Esophagus mucosa (tissue), 1 donor: ENCODE results near the gene CIBAR2. TPM values are rescaled to one million over a fixed set of nuclear protein-coding genes. Genes with fewer than 3 reads are reported as not detected.
A peak's percentile ranks its signal among the peaks of the same experiment; 100 is the strongest.

Source experiments
- ATAC-seq: fragments of 200-7000 bp; cut with Tn5 transposase; one replicate; pipeline ENCODE4 v1.9.1; 2020
- total RNA-seq: library from RNA; stranded (reverse); gene quantifications from one replicate; pipeline ENCODE4 v1.2.4, GENCODE V29; 2023
- donor health status: DM: yes; HTN: yes; CAD: no.

The CIBAR2 gene
- total RNA-seq, 1 donor from 2014 or later, result not detected

DNA sequence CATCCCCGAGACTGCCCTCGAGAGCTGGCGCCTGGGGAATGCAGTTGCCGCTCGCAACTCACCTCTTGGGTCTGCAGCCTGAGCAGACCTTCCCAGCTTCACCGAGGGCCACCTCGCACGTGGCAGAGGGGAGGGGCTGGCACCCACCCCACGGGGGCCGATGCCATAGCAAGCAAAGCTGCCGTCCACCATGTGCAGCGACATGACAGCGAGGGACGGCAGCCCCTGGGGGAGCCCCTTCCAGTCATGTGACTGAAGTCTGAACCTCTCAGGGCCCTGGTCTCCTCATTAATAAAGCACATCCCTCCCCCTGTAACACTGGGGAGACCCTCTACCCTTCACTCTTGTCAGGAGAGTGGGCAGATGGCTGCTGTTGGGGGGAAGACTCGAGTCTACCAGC lies 30.5 kb downstream of the CIBAR2 start:
- no peak for ATAC-seq

DNA sequence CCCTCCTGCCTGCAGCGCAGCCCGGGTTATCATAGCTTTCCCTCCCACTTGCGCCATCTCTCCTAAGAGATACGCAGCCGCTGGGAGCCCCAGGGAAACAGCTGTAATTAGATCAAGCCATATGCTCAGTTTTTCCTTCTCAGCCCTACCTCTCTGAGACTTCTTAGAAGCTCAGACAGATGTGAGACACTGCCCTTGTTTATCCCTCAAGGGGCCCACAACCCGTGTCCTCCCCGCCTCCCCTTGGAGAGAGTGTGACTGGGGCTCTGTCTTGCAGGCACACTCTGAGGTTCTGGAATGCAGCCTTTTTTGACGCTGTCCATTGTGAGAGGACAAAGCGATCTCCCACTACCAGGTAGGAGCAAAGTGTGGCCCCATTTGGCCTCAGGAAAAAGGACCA lies 31.2 kb downstream of the CIBAR2 start:
- no peak for ATAC-seq

DNA sequence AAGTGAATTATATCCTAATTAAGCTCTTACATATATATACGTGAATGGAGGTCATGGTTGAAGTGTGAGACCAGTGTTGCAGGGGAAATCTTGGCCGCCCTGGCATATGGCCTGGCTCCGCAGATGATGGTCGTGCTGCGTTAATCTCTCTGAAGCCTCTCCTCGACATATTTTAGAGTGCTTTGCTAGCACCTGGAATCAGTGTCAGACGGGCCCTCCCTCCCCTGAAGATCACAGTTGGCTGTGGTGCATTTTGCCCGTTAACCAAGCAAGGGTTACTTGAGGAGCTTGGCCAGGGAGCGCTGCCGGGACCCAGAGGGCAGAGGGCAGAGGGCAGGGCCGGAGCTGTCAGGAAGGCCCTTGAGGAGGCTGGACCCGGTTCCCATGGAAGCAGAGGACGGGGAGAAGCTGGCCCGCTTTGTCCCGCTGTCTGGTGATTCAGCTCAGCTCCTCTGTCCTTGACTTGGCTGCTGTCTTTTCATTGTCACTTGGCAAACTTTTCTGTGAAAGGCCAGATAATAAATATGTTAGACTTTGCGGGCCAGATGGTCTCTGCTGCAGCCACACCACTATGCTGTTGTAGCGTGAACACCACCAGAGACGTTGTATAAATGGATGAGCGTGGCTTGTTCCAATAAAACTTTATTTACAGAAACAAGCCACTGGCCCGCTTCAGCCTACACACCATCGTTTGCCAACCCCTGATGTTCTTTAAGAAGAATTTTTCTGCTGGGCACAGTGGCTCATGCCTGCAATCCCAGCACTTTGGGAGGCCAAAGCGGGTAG lies 32.3 kb downstream of the CIBAR2 start:
- ATAC-seq, result no peak

DNA sequence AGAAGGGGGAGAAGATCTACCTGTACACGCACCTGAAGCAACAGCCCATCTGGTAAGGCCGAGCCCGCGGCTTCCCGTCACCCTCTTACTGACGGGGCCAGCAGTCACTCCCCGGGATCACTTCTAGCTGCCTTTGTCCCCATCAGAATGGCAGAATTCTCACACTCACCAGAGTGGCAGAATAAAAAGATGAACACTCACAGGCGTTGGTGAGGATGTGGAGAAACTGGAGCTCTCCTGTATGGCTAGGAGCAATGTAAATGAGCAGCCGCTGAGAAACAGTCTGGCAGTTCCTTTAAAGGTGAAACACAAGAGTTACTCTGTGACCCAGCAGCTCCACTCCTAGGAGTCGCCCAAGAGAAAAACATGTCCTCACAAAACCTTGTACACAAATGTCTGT lies 33.3 kb downstream of the CIBAR2 start:
- no peak for ATAC-seq

DNA sequence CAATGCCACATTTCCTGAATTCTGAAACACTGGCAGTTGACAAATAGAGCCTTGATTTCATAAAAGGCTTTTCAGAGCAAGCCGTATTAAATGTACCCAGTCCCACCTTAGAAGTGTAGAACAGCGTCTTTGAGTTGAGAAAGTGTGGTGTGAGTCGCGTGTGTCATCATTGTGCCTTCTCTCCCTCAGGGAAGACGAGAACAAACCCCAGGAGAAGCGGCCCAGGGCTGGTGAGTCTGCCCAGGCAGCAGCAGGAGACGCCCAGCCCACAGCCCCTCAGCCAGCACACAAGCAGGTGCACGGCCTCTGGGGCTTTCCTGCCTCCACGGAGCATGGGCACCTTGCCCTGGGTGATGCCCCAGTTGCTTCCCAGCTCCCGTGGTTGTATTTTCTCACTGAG lies 34.0 kb downstream of the CIBAR2 start:
- no peak for ATAC-seq

DNA sequence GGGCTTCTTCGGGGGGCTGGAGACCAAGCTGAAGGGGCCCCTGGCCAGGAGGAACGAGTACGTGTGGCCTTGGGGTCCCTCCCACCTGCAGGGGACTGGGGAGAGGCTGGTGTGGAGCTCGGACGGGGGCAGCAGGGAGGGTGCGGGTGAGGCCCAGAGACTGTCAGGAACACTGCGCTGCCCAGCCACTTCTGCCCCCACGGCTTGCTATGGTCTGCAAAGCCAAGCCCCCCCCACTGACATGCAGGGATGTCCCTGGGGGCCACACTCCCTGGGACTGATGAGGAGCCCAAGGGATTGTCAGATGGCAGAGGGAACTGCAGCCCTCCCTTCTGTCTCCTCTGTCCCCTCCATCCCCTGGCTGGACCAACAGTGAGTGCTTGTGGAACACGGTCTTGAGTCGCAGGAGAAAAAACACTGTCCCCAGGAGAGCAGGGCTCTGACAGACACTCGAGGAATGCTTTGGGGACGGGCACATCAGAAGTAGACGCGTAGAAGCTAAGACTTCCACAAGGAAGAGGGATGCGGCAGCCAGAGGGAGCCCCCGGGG lies 34.6 kb downstream of the CIBAR2 start:
- ATAC-seq, result no peak

DNA sequence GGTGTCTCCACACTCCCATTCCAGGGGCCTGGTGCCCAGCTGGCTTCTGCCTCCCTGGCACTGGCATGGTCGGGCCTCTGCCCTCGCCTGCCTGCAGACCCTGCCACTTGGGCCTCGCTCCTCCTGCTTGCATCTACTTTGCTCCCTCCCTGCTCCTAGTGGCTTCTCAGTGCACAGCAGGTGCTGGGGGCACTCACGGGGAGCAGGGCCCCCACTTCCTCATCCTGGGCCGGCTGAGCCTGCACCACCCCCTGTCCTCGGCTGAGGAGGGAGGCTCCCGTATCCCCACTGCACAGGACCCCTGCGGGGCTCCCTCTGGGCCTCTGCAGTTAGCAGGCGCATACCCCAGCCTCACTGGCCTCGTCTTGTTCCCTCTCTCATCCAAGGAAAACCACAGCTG lies 35.2 kb downstream of the CIBAR2 start:
- ATAC-seq, result no peak

DNA sequence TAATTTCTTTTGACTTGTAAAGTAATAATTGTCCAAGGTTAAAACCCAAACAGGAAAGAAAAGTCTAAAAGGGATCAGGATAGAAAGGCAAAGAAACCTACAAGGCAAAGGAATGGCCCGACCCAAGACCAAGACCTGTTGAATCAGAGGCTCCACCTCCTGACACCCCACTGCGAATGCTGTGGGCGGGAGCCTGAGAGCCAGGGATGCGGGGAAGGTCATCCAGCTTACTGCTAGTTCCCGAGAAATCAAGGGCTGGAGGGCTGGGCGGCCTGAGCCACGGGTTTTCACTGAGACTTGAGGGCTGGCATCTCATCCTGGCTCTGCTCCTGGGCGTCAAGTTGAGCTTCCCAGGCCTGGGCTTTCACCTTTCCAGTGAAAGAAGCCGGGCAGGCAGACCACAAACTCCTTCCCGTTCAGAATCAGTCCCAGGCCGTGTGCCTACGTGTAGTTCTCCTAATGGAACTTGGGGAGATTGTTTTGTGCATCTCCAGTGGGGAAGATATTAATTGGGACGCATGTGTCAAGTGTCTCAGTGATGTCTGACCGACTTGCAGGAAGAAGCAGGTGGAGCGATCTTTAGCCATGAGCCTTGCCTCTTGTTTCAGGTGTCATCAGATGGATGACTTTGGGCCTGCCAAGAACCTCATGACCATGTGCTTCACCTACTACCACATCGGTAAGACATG lies 36.9 kb downstream of the CIBAR2 start:
- no peak for ATAC-seq

DNA sequence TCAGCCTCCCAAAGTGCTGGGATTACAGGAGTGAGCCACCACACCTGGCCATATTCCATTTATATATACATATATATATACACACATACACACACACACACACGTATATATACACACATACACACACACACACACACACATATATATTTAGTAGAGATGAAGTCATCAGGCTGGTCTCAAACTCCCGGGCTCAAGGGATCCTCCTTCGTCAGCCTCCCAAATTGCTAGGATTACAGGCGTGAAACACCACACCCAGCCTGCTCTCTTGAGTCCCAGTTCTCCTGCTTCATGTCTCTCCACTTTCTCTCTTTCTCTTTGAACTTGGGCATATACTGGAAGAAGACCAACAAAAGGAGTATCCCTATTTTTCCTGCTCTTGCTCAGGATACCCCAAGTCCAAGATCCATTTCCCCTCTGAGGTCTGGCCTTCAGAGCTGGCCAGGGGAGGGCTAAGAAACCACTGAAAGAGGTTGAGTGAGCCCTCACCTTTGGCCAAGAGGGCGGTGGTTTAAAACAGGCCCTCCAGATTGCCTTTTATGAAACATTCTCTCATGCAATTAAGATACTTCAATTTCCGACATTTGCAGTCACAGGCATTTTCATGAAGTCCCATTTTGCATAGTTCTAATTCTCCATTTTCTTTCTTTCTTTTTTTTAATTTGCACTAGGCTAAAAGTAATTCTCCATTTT lies 37.9 kb downstream of the CIBAR2 start:
- no peak for ATAC-seq

DNA sequence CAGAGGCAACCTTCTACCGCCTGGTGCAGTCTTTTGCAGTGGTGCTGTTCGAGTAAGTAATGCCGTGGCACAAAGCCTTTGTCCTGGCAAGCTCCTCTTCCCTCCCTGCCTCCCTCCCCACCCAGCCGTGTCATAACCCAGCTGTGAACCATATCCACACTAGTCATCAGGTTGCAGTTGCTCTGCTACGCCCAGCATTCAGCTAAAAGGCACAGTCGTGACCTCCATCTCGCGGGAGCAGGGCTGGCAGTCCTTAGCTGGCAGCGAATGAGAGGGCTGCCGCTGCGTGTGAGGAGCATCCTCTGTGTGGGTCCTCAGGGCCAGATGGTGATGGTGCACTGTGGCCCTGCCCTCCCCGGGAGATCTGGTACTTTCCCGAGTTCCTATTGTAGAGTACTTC lies 39.3 kb downstream of the CIBAR2 start:
- ATAC-seq, result peak; percentile 96

DNA sequence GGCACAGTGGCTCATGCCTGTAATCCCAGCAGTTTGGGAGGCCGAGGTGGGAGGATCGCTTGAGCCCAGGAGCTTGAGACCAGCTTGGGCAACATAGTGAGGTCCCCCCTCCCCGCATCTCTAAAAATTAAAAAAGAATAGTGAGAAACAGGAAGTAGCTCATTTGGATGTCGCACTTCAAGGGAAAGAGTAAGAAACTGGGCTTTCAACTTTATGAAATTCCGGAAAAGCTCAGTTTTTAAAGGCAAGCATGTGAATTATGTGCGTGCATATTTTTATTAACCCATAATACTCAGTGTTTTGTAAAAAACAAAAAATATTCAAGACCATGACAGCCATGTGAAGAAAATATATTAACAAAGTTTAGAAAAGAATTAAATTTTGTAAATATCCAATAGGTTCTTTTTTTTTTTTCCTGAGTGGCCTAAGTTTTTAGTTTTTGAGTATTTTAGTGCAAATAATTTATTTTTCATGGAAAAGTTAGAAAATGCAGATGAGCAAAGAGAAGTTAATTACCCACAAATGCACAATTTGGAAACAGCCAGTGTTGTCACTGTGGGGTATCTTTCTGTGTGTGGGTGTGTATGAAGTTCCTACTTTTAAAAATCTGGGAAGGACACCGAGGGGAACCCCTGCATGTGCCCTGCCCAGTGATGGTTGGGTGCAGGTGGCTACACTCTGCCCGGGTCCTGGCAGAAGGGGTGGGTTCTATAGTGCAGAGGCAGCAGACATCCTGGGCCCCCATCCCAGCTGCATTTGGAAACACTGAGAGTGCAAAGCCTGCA lies 40.0 kb downstream of the CIBAR2 start:
- ATAC-seq, result no peak

DNA sequence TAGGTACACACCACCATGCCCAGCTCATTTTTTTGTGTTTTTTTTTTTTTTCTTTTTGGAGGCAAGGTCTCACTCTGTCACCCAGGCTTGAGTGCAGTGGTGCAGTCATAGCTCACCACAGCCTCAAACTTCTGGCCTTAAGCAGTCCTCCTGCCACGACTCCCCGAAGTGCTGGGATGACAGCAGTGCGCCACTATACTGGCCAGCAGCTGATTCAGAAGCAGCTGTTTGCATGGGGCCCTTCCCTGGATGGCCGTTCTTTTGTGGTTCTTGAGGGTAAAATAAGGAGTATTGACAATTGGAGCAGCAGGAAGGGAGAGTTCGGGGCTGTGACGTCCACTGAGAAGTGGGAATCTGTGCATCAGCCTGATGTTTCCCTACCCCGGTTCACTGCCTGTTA lies 43.1 kb downstream of the CIBAR2 start:
- no peak for ATAC-seq

DNA sequence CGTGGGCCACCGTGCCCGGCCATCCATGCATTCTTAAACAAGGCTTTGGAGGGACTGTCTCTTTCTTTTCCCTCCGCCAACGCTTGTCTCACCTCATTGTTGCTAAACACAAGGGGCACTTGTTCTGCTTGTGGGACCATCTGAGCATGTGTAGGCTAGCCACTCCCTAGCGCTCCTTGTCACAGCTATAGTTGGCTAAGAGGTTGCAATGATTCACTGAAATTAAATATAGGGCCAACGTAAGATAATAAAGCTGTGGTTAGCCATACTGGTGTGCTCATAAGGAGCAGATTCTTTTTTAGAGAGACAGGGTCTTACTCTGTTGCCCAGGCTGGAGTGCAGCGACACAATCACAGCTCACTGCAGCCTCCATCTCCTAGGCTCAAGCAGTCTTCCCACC lies 43.5 kb downstream of the CIBAR2 start:
- ATAC-seq, result no peak

DNA sequence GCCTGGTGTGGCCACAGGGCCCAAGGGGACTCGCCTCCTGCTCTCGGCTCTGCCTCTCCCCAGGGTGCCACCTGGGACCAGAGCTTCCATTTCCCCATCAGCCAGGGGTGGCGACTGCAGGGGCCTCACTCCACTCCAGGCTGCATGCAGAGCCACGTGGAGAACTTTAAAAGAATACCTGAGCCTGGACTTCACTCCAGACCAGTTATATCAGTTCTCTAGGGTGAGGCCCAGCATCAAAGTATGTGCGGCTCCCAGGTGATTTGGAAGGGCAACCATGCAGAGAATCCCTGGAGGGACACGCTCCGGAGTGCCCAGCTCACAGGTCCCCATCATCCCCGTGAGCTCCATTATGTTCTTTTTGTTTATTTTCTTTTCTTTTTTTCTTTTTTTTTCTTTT lies 44.8 kb downstream of the CIBAR2 start:
- ATAC-seq, result peak; percentile 52

DNA sequence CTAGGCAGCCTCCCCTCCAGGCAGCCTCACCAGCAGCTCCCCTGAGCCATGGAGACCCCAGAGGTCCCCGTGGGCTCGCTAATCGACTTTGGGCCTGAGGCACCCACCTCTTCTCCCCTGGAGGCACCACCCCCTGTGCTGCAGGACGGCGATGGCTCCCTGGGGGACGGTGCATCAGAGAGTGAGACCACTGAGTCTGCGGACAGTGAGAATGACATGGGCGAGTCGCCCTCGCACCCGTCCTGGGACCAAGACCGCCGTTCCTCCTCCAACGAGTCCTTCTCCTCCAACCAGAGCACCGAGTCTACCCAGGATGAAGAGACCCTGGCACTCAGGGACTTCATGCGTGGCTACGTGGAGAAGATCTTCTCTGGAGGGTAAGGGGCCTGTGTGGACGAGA lies 45.2 kb downstream of the CIBAR2 start:
- ATAC-seq, result no peak

DNA sequence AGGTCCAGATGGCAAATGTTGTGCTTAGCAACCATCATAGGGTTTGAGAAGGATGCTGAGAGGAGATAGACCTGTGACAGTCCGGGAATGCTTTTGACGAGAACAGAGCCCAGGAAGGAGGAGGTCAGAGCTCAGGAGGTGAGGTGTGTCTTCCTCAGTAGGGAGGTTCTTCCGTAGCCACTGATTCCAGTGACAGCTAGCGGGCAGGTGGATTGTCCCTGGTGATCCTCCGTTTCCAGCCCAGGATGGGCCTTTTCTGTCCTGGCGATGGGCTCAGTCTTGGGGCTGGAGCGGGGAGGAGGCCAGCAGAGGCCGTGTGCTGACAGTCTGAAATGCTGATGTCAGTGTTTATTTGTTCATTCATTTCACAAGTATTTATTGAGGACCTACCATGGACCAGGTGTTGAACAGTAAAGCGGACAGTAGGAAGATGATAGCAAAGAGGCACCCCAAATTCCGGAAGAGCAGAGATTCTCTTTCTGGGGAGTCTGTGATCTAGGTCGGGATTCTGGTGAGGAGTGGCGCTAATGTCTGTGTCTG lies 45.9 kb downstream of the CIBAR2 start:
- ATAC-seq, result no peak

DNA sequence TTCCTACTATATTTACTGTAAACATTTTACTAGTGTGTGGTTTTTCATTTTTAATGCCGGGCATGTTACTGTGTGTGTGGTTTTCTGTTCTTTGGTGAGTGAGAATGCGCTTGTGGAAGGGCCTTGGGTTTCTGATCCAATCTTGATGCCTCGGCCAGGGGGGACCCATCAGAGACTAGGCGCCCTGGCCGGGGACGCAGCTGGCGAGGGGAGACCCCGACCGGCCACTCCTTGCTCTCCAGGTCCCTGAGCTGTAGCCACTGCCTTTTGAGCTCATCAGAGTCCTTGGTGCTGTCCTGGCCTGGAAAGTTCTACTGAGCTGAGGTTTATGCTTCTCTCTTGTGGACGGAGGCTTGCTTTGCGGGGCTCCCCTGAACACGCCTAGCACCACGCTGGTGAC lies 47.2 kb downstream of the CIBAR2 start:
- ATAC-seq, result no peak

DNA sequence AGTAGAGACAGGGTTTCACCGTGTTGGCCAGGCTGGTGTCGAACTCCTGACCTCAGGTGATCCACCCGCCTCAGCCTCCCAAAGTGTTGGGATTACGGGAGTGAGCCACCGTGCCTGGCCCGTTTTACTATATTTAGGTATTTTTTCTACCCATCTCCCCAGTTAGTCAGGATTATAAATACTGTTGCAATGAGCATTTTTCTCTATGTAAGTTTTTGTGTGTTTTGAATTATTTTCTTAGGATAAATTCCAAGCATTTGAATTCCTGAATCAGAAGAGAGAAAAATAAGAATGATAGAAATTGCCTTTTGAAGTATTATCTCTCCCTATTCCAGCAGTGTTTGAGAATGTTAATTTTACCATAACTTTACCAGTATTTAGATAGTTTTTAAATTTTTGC lies 48.1 kb downstream of the CIBAR2 start:
- ATAC-seq, result no peak

DNA sequence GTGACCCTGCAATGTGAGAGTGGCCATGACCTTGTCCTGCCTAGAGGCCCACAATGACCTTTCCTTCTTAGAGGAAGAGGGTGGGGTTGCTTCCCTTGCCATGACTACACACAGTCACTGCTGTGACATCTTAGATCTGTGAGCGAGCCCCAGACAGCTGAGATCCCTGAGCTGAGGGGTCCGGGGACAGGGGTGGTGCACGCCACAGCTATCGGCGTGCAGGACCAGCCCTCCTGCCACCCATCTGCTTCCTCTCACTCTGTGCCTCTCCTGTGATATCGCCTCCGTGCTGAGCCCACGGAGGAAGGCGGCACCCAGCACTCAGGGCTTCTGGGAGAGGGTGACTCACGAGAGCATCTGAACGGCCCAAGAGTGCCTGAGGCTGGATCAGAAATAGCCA lies 49.4 kb downstream of the CIBAR2 start:
- peak; percentile 32 for ATAC-seq

DNA sequence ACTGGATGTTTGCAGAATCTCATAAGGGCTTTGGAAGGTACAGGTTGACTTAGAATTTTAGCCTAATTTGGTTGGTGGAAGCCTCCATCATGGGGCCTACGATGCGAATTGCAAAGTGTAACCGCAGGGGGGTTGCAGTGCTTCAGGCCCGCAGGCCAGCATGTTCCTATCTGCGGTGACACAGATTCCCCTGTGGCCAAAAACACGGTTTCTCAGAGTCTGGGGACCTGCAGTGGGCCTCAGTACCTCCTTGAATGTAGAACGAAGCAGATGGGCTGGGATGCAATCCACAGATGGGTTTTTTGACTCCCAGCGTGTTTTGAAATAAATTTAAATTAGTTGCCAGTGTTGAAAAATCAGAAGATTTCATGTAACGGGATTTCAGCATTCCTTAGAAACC lies 49.9 kb downstream of the CIBAR2 start:
- no peak for ATAC-seq

DNA sequence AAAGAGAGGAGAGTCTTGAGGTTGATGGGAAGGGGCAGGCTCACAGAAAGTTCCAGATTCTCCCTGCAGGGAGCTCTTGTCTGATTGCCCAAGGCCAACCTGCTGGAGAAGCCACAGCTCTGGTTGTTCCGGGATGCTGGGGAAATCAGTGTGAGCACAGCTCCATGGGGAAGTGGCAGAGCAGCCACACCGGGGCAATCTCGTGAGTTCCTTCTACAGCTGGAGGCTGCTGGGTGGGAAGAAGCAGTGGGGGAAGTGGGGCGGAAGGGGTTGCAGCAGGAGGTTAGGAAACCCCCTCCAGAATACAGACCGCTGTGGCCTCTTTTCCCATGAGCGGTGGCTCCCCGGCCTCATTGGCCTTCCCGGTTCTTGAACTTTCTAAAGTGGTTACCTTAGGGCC lies 50.7 kb downstream of the CIBAR2 start:
- no peak for ATAC-seq

DNA sequence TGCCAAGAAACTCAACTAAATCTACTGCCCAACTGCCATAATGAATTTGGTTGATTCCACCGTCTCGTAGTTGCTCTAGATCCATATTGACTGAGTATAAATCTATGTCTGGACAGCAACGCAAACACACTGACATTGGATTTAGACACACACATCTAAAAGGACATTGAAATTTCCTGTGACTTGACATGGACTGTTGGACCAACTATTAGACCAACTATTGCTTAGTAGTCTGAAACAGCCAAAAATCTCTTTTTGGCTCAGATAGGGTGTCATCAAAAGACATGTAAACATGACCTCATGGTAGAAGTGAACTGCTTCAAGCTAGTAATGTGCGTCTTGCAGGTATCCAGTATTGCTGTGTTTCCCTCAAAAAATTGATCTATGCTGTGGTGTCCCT lies 53.4 kb downstream of the CIBAR2 start:
- ATAC-seq, result no peak
